G401.6 (cell line): ENCODE results near the gene STARD3NL.
"Not testable (repeated sequence)": the region's sequence is repeated elsewhere in the genome, so short reads cannot be mapped to it uniquely, and the experiment has no call there.

Experiments
- FAIRE-seq: peaks from 2 replicates; lab custom pipeline; 2012; peaks lifted over from hg19 to GRCh38; lab: Jason Lieb, UNC

Gene STARD3NL

GRCh38 chr7:38269704-38270346 is 91.8 kb downstream of the STARD3NL start:
- not testable (repeated sequence) for FAIRE-seq

- not testable (repeated sequence) for FAIRE-seq
These were observed 92.4 kb downstream of the STARD3NL start for GRCh38 chr7:38270405-38270804.

DNA sequence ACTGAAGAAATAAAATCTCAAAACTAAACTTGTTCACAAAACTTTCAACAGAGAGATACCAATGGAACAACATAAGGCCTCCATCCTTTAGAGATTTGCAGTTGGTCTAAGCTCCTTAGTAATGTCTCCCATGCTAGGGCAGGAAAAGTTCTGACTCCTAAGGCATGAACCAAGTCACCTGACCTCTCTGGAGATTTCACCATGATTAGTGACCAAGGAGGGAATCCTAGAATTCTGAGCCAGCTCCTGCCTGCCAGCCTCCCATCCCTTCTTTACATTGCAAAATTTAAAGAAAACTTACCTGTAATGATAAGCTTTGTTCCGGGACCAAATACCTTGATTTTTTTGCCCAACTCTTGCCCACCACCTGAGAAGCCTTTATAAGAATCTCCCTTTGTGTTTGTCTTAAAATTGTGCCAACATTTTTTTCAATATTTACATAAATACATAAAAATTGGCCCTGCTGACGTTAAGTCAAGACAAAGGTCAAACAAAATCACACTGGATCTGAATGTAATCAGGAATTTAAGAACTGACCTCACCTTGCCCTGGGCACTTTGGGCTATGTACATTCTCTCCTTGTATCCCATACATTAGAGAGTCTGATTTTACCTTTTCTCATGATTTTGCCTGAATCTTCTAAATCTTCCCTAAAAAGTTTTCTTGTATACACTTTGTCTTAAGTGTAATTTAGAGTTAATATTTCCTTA is 95.4 kb downstream of the STARD3NL start, which contains the start of gene TARP:
Gene TARP (minus strand): TSS at position 351 of the 710 bp plus-strand sequence.
- FAIRE-seq: no peak

DNA sequence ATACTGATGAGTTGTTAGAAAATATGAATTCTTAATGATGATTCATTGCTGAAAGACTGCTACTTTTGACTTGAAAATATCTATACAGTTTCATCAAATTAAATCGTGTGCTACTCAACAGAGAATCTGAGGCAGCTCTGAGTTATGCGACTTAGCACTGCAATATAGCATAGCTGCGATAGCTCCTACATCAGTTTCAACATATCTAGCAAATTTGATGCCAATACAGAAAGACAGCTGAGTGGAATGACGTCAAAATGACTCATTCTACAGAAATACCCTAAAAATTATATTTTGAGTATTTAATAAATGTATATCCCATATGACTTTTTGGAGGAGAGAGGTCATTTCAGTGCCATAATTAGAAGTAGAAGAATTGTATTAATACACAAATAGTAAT is 96.4 kb downstream of the STARD3NL start:
- FAIRE-seq: no peak

- no peak for FAIRE-seq
These were observed 97.0 kb downstream of the STARD3NL start for GRCh38 chr7:38274927-38275620.

- no peak for FAIRE-seq
These were observed 98.2 kb downstream of the STARD3NL start for GRCh38 chr7:38276096-38276877.

GRCh38 chr7:38280000-38280399 is 102.0 kb downstream of the STARD3NL start:
- FAIRE-seq: no peak
